ENCODE data around the gene BRAP. TPM values are rescaled to one million over a fixed set of nuclear protein-coding genes. Genes with fewer than 3 reads are reported as not detected.
"Not testable (repeated sequence)": the region's sequence is repeated elsewhere in the genome, so short reads cannot be mapped to it uniquely, and the experiment has no call there.

The BRAP gene
- total RNA-seq, 2 experiments from 2014 or later: 18.3 to 23.6 TPM

DNA sequence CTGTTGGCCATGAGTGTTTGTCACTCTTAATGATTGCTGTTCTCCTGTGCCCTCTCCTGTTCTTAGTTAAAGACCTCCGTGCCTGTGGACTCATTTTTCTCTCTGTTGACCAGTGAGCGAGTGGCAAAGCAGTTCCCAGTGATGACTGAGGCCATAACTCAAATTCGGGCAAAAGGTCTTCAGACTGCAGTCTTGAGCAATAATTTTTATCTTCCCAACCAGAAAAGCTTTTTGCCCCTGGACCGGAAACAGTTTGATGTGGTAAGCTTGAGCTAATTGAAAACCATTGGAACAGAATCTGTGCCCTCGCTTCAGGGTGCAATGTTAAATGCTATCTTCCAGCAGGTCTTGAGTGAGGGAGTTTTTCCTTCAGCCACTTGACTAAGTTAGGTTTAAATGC is 19.9 kb upstream of the BRAP start:
- intact Hi-C loops (cut with DNase I, micrococcal nuclease): no loop called here
- Mint-ChIP-seq H3K27me3 (no peaks in the 10 kb centered on the region), H3K27ac (no peak overlapping the region), H3K9me3 (ENCODE audit: low read depth) (no peaks in the 10 kb centered on the region), H3K4me3 (no peak overlapping the region), H3K36me3 (ENCODE audit: low read depth) (peaks cover 23% of the 10 kb centered on the region), H3K4me1 (no peaks in the 10 kb centered on the region)
- DNase-seq: no peak
- POLR2A ChIA-PET: interaction anchor here (0.6 kb wide), 1 partner anchor 107 kb away, joined by 3 read pairs; no protein-coding TSS in a partner anchor
- ATAC-seq: no peak
- CTCF ChIA-PET: interaction anchor here (0.7 kb wide), 1 partner anchor 107 kb away, joined by 3 read pairs; no protein-coding TSS in a partner anchor

- Mint-ChIP-seq H3K27me3 (no peaks in the 10 kb centered on the region), H3K27ac (no peak overlapping the region), H3K36me3 (ENCODE audit: low read depth) (peaks cover 32% of the 10 kb centered on the region), H3K4me3 (no peak overlapping the region), H3K4me1 (no peaks in the 10 kb centered on the region), H3K9me3 (ENCODE audit: low read depth) (no peaks in the 10 kb centered on the region)
- no peak for DNase-seq
- no peak for ATAC-seq
- ChIA-PET CTCF (no interaction called here), POLR2A (no interaction called here)
- intact Hi-C loops (cut with DNase I, micrococcal nuclease): no loop called here
Observed at GRCh38 chr12:111699962-111700361, 14.2 kb upstream of the BRAP start.

GRCh38 chr12:111693818-111694217 is 8.1 kb upstream of the BRAP start:
- Mint-ChIP-seq H3K27ac (no peak overlapping the region), H3K4me3 (no peak overlapping the region), H3K27me3 (no peaks in the 10 kb centered on the region), H3K9me3 (ENCODE audit: low read depth) (no peaks in the 10 kb centered on the region), H3K4me1 (no peaks in the 10 kb centered on the region), H3K36me3 (ENCODE audit: low read depth) (peaks cover 20% of the 10 kb centered on the region)
- ChIA-PET POLR2A (no interaction called here), CTCF (interaction anchor here (1.0 kb wide), 1 partner anchor 18 kb away, joined by 3 read pairs; no protein-coding TSS in a partner anchor)
- ATAC-seq: no peak
- DNase-seq: no peak
- intact Hi-C loops (cut with DNase I, micrococcal nuclease): no loop called here

DNA sequence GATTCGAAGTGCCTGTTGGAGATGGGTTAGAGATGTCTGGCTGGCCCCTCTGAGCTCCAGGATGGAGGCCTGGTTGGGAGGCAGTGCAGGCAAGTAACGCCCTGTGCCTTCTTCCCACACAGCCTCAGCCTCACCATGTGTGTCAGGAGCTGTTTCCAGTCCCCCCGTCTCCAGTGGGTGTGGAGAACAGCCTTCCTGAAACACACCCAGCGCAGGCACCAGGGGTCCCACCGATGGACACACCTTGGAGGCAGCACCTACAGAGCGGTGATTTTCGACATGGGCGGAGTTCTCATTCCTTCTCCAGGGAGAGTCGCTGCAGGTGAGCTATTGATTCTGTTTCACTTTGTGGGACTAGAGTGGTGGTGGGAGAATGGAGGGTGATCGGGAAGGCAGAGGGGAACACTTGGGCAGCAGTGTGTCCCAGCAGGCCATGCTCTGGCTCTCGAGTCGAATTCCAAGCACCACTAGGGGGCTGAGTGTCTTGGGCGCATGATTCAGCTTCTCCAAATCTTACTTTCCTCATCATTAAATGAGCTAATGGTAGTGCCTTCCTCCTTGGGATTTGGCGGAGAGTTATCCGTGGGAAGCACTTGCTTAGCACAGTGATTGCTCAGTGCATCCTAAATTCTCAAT is 6.9 kb upstream of the BRAP start:
- peak; percentile 15 for DNase-seq
- Mint-ChIP-seq H3K4me1 (no peaks in the 10 kb centered on the region), H3K4me3 (no peak overlapping the region), H3K9me3 (ENCODE audit: low read depth) (no peaks in the 10 kb centered on the region), H3K36me3 (ENCODE audit: low read depth) (peaks cover 18% of the 10 kb centered on the region), H3K27me3 (no peaks in the 10 kb centered on the region), H3K27ac (no peak overlapping the region)
- intact Hi-C loops (cut with DNase I, micrococcal nuclease): no loop called here
- CTCF ChIA-PET: interaction anchor here (0.7 to 1.0 kb wide), 2 partner anchors 17 to 120 kb away, joined by 3 read pairs; no protein-coding TSS in a partner anchor
- POLR2A ChIA-PET: no interaction called here
- no peak for ATAC-seq

GRCh38 chr12:111691262-111691661 is 5.5 kb upstream of the BRAP start:
- POLR2A ChIA-PET: no interaction called here
- Mint-ChIP-seq H3K4me3 (no peak overlapping the region), H3K4me1 (peaks cover 12% of the 10 kb centered on the region), H3K9me3 (ENCODE audit: low read depth) (no peaks in the 10 kb centered on the region), H3K36me3 (ENCODE audit: low read depth) (peaks cover 13% of the 10 kb centered on the region), H3K27ac (no peak overlapping the region), H3K27me3 (no peaks in the 10 kb centered on the region)
- intact Hi-C loops (cut with DNase I, micrococcal nuclease): no loop called here
- ATAC-seq (no peak), DNase-seq (no peak)
- CTCF ChIA-PET: interaction anchor here (0.8 kb wide), 1 partner anchor 122 kb away, joined by 3 read pairs; no protein-coding TSS in a partner anchor

GRCh38 chr12:111687952-111688351 is 2.2 kb upstream of the BRAP start:
- CTCF ChIA-PET: interaction anchor here (0.7 kb wide), 1 partner anchor 13 kb away, joined by 3 read pairs; no protein-coding TSS in a partner anchor
- no peak overlapping the region for H3K27ac Mint-ChIP-seq

GRCh38 chr12:111687255-111687654 is 1.5 kb upstream of the BRAP start:
- CTCF ChIA-PET: interaction anchor here (0.7 kb wide), 1 partner anchor 14 kb away, joined by 3 read pairs; no protein-coding TSS in a partner anchor

More at GRCh38 chr12:111687952-111688351, 2.2 kb upstream of the BRAP start:
- no peak overlapping the region for H3K4me3 Mint-ChIP-seq
- no peaks in the 10 kb centered on the region for H3K9me3 Mint-ChIP-seq (ENCODE audit: low read depth)
- ATAC-seq (no peak), DNase-seq (no peak)
- no peaks in the 10 kb centered on the region for H3K27me3 Mint-ChIP-seq
- peaks cover 29% of the 10 kb centered on the region for H3K4me1 Mint-ChIP-seq
- POLR2A ChIA-PET: no interaction called here
- H3K36me3 Mint-ChIP-seq (ENCODE audit: low read depth): peaks cover 4% of the 10 kb centered on the region
- intact Hi-C loops (cut with DNase I, micrococcal nuclease): loop anchor here (2.0 to 10.0 kb wide), 8 partner anchors 91 to 1803 kb away; partner anchors contain the start of genes ATXN2 (in 1 of the 2), GLTP (in 1 of the 2), HECTD4 (in 1 of the 2) and RPL6 (in 1 of the 2)

DNA sequence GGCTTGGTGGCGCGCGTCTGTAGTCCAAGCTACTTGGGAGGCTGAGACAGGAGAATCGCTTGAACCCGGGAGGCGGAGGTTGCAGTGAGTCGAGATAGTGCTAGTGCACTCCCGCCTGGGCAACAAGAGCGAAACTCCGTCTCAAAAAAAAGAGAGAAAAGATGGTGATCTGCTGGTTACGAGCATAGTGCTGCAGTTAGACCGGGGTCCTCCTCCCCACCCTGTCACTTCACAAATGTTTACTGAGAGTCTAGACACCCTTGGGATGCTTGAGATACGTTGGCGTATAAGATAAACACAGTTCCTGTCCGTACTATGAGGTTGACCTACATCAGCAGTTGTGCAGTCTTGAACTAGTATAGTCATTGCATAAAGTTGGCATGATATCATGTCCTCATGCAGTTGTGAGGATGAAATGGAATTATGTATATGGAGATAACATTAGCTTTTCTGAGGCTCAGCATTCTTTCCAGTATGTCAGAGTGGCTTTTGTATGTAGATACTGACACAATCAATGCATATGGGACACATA is 884 bp upstream of the BRAP start:
- ChIA-PET CTCF (no interaction called here), POLR2A (interaction anchor here (0.7 to 1.7 kb wide), 3 partner anchors 14 to 351 kb away, joined by 3 to 5 read pairs (median 3); no protein-coding TSS in a partner anchor)
- intact Hi-C loops (cut with DNase I, micrococcal nuclease): loop anchor here (1.0 to 10.0 kb wide), 11 partner anchors 89 to 1802 kb away; partner anchors contain the start of genes RPL6 (in 2 of the 2), ATXN2 (in 1 of the 2), GLTP (in 1 of the 2) and HECTD4 (in 1 of the 2)

More at GRCh38 chr12:111687255-111687654, 1.5 kb upstream of the BRAP start:
- Mint-ChIP-seq H3K4me1 (peaks cover 31% of the 10 kb centered on the region), H3K4me3 (peak overlapping the region; percentile 89), H3K27me3 (no peaks in the 10 kb centered on the region), H3K36me3 (ENCODE audit: low read depth) (peaks cover 10% of the 10 kb centered on the region), H3K9me3 (ENCODE audit: low read depth) (no peaks in the 10 kb centered on the region), H3K27ac (peak overlapping the region; percentile 21)
- no peak for ATAC-seq
- POLR2A ChIA-PET: no interaction called here
- DNase-seq: peak; percentile 16
- intact Hi-C loops (cut with DNase I, micrococcal nuclease): loop anchor here (2.0 to 10.0 kb wide), 8 partner anchors 90 to 1802 kb away; partner anchors contain the start of genes ATXN2 (in 1 of the 2), GLTP (in 1 of the 2), HECTD4 (in 1 of the 2) and RPL6 (in 1 of the 2)

GRCh38 chr12:111685322-111685810 is 390 bp downstream of the BRAP start:
- peaks cover 31% of the 10 kb centered on the region for H3K4me1 Mint-ChIP-seq
- POLR2A ChIA-PET: interaction anchor here (0.5 to 1.7 kb wide), 3 partner anchors 11 to 286 kb away, joined by 3 to 5 read pairs (median 3); no protein-coding TSS in a partner anchor

More for the DNA sequence above, 884 bp upstream of the BRAP start:
- Mint-ChIP-seq H3K36me3 (ENCODE audit: low read depth) (peaks cover 15% of the 10 kb centered on the region), H3K4me1 (peaks cover 31% of the 10 kb centered on the region), H3K27me3 (no peaks in the 10 kb centered on the region), H3K27ac (peak overlapping the region; percentile 91), H3K9me3 (ENCODE audit: low read depth) (no peaks in the 10 kb centered on the region), H3K4me3 (peak overlapping the region; percentile 89)
- no peak for ATAC-seq
- DNase-seq: no peak

DNA sequence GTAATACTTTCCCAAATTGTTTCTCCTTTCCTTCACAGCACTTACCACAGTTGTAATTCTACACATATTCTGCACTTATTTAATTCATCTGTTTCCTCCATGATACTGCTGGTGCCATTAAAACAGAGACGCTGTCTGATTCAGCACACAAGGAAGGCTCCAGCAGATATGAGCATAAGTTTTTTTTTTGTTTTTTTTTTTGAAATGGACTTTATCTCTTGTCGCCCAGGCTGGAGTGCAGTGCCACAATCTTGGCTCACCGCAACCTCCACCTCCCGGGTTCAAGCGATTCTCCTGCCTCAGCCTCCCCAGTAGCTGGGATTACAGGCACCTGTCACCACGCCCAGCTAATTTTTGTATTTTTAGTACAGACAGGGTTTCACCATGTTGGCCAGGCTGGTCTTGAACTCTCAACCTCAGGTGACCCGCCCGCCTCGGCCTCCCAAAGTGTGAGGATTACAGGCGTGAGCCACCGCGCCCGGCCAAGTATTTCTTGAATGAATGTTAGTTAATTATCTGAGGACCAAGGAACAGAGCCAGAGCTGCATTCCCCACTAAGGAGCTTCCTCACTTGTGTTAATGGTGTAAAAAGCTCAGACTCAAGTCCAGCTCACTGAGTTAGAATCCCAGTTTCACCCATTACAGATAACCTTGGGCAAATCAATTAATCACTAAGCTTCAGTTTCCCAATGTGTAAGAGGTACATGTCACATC is 1.1 kb downstream of the BRAP start:
- not testable (repeated sequence) for H3K27me3 Mint-ChIP-seq

More at GRCh38 chr12:111685322-111685810, 390 bp downstream of the BRAP start:
- CTCF ChIA-PET: interaction anchor here (0.6 to 1.2 kb wide), 3 partner anchors 18 to 748 kb away, joined by 3 to 4 read pairs (median 3); no protein-coding TSS in a partner anchor
- no peaks in the 10 kb centered on the region for H3K27me3 Mint-ChIP-seq
- H3K9me3 Mint-ChIP-seq (ENCODE audit: low read depth): no peaks in the 10 kb centered on the region
- DNase-seq: no peak
- peak; percentile 10 for ATAC-seq
- H3K36me3 Mint-ChIP-seq (ENCODE audit: low read depth): peaks cover 23% of the 10 kb centered on the region
- H3K4me3 Mint-ChIP-seq: peak overlapping the region; percentile 89
- H3K27ac Mint-ChIP-seq: peak overlapping the region; percentile 79
- intact Hi-C loops (cut with DNase I, micrococcal nuclease): loop anchor here (1.0 to 10.0 kb wide), 9 partner anchors 86 to 1801 kb away; partner anchors contain the start of genes ATXN2 (in 2 of the 2), ERP29 (in 1 of the 2), GLTP (in 1 of the 2) and HECTD4 (in 1 of the 2)

More for the DNA sequence above, 1.1 kb downstream of the BRAP start:
- peak overlapping the region; percentile 79 for H3K27ac Mint-ChIP-seq
- H3K4me3 Mint-ChIP-seq: peak overlapping the region; percentile 89
- ChIA-PET POLR2A (interaction anchor here (0.8 kb wide), 1 partner anchor 11 kb away, joined by 5 read pairs; no protein-coding TSS in a partner anchor), CTCF (interaction anchor here (0.6 to 0.8 kb wide), 4 partner anchors 108 to 748 kb away, joined by 3 to 4 read pairs (median 3); no protein-coding TSS in a partner anchor)
- ATAC-seq; DNase-seq; H3K9me3 Mint-ChIP-seq (ENCODE audit: low read depth): not testable (repeated sequence)
- peaks cover 23% of the 10 kb centered on the region for H3K36me3 Mint-ChIP-seq (ENCODE audit: low read depth)
- intact Hi-C loops (cut with DNase I, micrococcal nuclease): loop anchor here (1.0 to 10.0 kb wide), 9 partner anchors 85 to 1800 kb away; partner anchors contain the start of genes ATXN2 (in 2 of the 2), ERP29 (in 1 of the 2), GLTP (in 1 of the 2) and HECTD4 (in 1 of the 2)
- H3K4me1 Mint-ChIP-seq: peaks cover 31% of the 10 kb centered on the region

Measured in activated CD4-positive, alpha-beta T cell treated with anti-CD3 and anti-CD28 coated beads for 36 hours (primary cell).